Body of pancreas (tissue), 4 donors: ENCODE measurements around the gene GMDS. TPM values are rescaled to one million over a fixed set of nuclear protein-coding genes. Genes with fewer than 3 reads are reported as not detected.

Experiments used
- ATAC-seq: fragments of 150-250 bp; one replicate; pipeline ENCODE4 v1.9.1; 2016
- DNase-seq, 4 donors: peaks; one replicate each; pipeline ENCODE4 v3.0.0-alpha.2; 2019
- H3K27ac ChIP-seq, 4 donors: fragments of 200-600 bp; sonication (generic); 1 replicate in 3 of 4; 2 replicates in 1 of 4; pipeline versions ENCODE4 v1.5.1 to v1.6.1; 2016 to 2019; ENCODE audit warnings: mild to moderate bottlenecking in 1 of 4, mixed read lengths in 1 of 4, moderate library complexity in 1 of 4
- H3K27me3 ChIP-seq, 2 donors: fragments of 200-600 bp; sonication (generic); one replicate each; pipeline ENCODE4 v1.6.0; 2016; ENCODE audit warnings: mild to moderate bottlenecking in 1 of 2
- H3K36me3 ChIP-seq, 2 donors: fragments of 200-600 bp; sonication (generic); replicated peaks in 1 of 2; 2 replicates each; pipeline ENCODE4 v1.5.1; 2016; ENCODE audit warnings: low read depth in 2 of 2; ENCODE audit not compliant: insufficient read depth in 1 of 2
- H3K4me1 ChIP-seq: fragments of 200-600 bp; sonication (generic); one replicate; pipeline ENCODE4 v1.6.0; 2016
- H3K4me3 ChIP-seq, 2 donors: fragments of 200-600 bp; sonication (generic); 1 replicate in 1 of 2; 2 replicates in 1 of 2; pipeline ENCODE4 v1.5.1; 2016 to 2019
- H3K9me3 ChIP-seq, 3 donors: fragments of 200-600 bp; sonication (generic); 1 replicate in 2 of 3; 2 replicates in 1 of 3; pipeline ENCODE4 v1.5.1; 2016
- POLR2A ChIP-seq, 3 donors: fragments of 450-650 bp; IDR thresholded peaks; one replicate each; pipeline ENCODE4 v1.6.1; 2016; ENCODE audit warnings: antibody characterized with exemption in 3 of 3, mild to moderate bottlenecking in 2 of 3
- WGBS, 2 donors: methylation state at CpG; one replicate each; pipeline ENCODE4 v1.1.5; 2017; 5-methylcytosine and 5-hydroxymethylcytosine counted together
- intact Hi-C: fragments of 100-400 bp; cut with DNase I; formaldehyde crosslinking; loops from one replicate; pipeline ENCODE4 v1.15.1; 2023
- total RNA-seq, 2 donors: library from RNA; depleted of rRNA; stranded (reverse); fragments of >200 nt; gene quantifications; one replicate each; pipeline ENCODE4 v1.1.0, GENCODE V29; 2016
- TF ChIP-seq, protein P1 (sequence below), 7 experiments: fragments of 450-650 bp in 4 of 7; fragments of 200-600 bp in 3 of 7; sonication (generic) in 3 of 7; IDR thresholded peaks; one replicate each; pipeline ENCODE4 v1.5.1; 2016 to 2019; ENCODE audit warnings: antibody characterized with exemption in 7 of 7

GMDS gene
- total RNA-seq, 2 donors from 2014 or later = 34.5 to 63.3 TPM

DNA sequence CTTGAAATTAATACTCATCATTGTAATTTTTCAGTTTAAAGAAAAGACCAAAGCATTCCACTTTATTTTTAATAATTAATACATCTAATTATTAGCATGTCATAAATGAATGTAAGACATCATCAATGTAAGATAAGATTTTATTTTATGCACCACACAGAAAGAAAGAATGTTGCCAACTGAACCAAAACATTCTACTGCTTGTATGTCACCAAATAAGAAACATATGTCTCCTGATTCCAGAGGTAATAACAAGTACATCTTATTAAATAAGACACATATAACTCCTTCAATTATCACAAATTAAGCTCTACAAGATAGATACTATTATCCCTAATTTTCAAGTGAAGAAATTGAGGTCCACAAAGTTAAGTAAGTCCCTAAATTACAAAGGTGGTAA lies 189.5 kb downstream of the GMDS start:
- Histone ChIP-seq H3K27me3 (no peaks in the 10 kb centered on the region), H3K27ac (no peak overlapping the region), H3K4me3 (no peak overlapping the region), H3K36me3 (no peaks in the 10 kb centered on the region), H3K9me3 (no peaks in the 10 kb centered on the region), H3K4me1 (peaks cover 3% of the 10 kb centered on the region)
- ATAC-seq = no peak
- intact Hi-C loops = no loop called here
- no peak for DNase-seq
- TF ChIP-seq, protein P1, sequence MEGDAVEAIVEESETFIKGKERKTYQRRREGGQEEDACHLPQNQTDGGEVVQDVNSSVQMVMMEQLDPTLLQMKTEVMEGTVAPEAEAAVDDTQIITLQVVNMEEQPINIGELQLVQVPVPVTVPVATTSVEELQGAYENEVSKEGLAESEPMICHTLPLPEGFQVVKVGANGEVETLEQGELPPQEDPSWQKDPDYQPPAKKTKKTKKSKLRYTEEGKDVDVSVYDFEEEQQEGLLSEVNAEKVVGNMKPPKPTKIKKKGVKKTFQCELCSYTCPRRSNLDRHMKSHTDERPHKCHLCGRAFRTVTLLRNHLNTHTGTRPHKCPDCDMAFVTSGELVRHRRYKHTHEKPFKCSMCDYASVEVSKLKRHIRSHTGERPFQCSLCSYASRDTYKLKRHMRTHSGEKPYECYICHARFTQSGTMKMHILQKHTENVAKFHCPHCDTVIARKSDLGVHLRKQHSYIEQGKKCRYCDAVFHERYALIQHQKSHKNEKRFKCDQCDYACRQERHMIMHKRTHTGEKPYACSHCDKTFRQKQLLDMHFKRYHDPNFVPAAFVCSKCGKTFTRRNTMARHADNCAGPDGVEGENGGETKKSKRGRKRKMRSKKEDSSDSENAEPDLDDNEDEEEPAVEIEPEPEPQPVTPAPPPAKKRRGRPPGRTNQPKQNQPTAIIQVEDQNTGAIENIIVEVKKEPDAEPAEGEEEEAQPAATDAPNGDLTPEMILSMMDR (IDR thresholded peaks at IDR 0.05) = no peak
- no peak for TF ChIP-seq POLR2A (IDR thresholded peaks at IDR 0.05)

DNA sequence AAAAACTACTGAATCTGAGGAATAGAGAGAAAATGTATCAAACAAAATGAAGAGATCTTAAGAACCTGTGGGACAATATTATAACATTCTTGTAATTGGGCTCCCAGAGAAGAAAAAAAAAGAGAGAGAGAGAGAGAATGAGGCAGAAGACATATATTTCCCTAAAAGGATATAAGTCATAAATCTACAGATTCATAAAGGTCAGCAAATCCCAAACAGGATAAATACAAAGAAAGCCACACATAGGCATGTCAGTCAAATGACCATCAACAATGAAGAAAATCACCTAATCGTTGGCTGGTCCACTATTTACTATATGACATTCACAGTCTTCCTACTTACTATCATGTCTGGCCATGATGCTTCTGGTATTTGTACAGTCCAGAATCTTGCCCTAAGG lies 190.3 kb downstream of the GMDS start:
- Histone ChIP-seq H3K4me3 (no peak overlapping the region), H3K4me1 (peaks cover 3% of the 10 kb centered on the region), H3K27ac (no peak overlapping the region), H3K9me3 (no peaks in the 10 kb centered on the region), H3K36me3 (no peaks in the 10 kb centered on the region), H3K27me3 (no peaks in the 10 kb centered on the region)
- no peak for TF ChIP-seq POLR2A (IDR thresholded peaks at IDR 0.05)
- TF ChIP-seq, protein P1 (IDR thresholded peaks at IDR 0.05) = no peak
- ATAC-seq = no peak
- no peak for DNase-seq
- intact Hi-C loops = no loop called here
- WGBS, 2 donors = 63 to 64% methylated on average over 1 of the region's 1 CpG

- intact Hi-C loops = no loop called here
- ATAC-seq = no peak
- H3K36me3 ChIP-seq = no peaks in the 10 kb centered on the region
- H3K9me3 ChIP-seq = no peaks in the 10 kb centered on the region
- no peak for TF ChIP-seq POLR2A (IDR thresholded peaks at IDR 0.05)
- TF ChIP-seq, protein P1 (IDR thresholded peaks at IDR 0.05) = no peak
- peaks cover 3% of the 10 kb centered on the region for H3K4me1 ChIP-seq
- no peak for DNase-seq
- no peak overlapping the region for H3K27ac ChIP-seq
- no peak overlapping the region for H3K4me3 ChIP-seq
- no peaks in the 10 kb centered on the region for H3K27me3 ChIP-seq
- 77 to 84% methylated on average over 4 of the region's 4 CpGs for WGBS, 2 donors
Measured at GRCh38 chr6:2054516-2055067, 190.8 kb downstream of the GMDS start.

DNA sequence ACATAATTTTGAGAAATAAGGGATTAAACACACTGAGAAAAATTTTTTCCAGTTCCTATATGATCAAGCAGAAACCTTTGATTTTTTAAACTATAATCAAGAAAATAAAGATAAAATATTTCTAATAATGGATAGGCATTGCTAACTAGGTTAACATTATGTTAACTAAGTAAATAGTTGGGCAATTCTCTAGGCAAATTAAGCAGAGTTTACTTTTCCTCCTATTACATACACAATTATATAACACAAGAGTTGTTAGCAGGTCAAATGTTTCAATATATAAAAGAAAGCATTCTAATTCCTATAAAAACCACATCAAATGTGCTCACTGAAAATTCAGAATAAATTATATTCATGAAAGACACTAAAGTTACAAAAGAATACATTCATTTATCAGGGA lies 191.7 kb downstream of the GMDS start:
- ATAC-seq = no peak
- intact Hi-C loops = no loop called here
- Histone ChIP-seq H3K4me3 (no peak overlapping the region), H3K27ac (no peak overlapping the region), H3K4me1 (peaks cover 3% of the 10 kb centered on the region), H3K9me3 (no peaks in the 10 kb centered on the region), H3K36me3 (no peaks in the 10 kb centered on the region), H3K27me3 (no peaks in the 10 kb centered on the region)
- no peak for DNase-seq
- TF ChIP-seq POLR2A (IDR thresholded peaks at IDR 0.05) = no peak
- TF ChIP-seq, protein P1 (IDR thresholded peaks at IDR 0.05) = no peak

DNA sequence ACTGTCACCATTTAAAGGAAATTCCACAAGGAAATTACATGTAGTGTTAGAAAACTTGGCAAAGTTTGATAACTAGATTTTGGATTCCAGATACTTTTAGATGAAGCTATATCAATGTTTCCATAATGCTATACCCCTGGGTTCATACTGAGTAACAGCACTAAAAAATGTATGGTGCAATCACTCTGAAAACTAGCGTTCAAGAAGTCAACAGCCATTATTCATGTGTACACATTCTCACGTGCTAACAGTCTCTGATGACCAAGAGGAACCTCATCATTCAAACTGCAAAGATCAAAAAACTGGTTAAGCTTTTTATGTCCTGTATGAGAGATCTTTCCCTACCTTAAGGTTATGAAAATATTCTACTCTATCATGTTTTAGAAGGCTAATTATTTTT lies 197.6 kb downstream of the GMDS start:
- ATAC-seq = no peak
- H3K4me1 ChIP-seq = no peaks in the 10 kb centered on the region
- H3K9me3 ChIP-seq = no peaks in the 10 kb centered on the region
- H3K36me3 ChIP-seq = no peaks in the 10 kb centered on the region
- no peak overlapping the region for H3K4me3 ChIP-seq
- no peaks in the 10 kb centered on the region for H3K27me3 ChIP-seq
- H3K27ac ChIP-seq = no peak overlapping the region
- WGBS, 2 donors = 71 to 78% methylated on average over 2 of the region's 2 CpGs
- intact Hi-C loops = no loop called here
- no peak for DNase-seq
- TF ChIP-seq, protein P1 (IDR thresholded peaks at IDR 0.05) = no peak
- TF ChIP-seq POLR2A (IDR thresholded peaks at IDR 0.05) = no peak
